Smooth muscle cell (in vitro differentiated cells): Measurements from ENCODE around the gene AATK. TPM values are rescaled to one million over a fixed set of nuclear protein-coding genes. Genes with fewer than 3 reads are reported as not detected.

Experiments used
- DNase-seq: peaks from one replicate; lab custom pipeline; 2025; ENCODE audit not compliant: unreplicated experiment; lab: John Stamatoyannopoulos, UW
- H2AFZ ChIP-seq: fragments of 200-600 bp; sonication (generic); 2 replicates; pipeline ENCODE4 v1.6.0; 2016; ENCODE audit warnings: antibody characterized with exemption, low read depth, mild to moderate bottlenecking
- H3F3A ChIP-seq: fragments of 200-600 bp; sonication (generic); 2 replicates; pipeline ENCODE4 v1.6.0; 2017; ENCODE audit warnings: antibody characterized with exemption, low read depth
- H3K27ac ChIP-seq: fragments of 200-600 bp; sonication (generic); 2 replicates; pipeline ENCODE4 v1.5.1; 2016; ENCODE audit warnings: low read depth, mild to moderate bottlenecking
- H3K27me3 ChIP-seq: fragments of 200-600 bp; sonication (generic); 2 replicates; pipeline ENCODE4 v1.6.1; 2016; ENCODE audit warnings: low read depth, mild to moderate bottlenecking
- H3K36me3 ChIP-seq: fragments of 200-600 bp; sonication (generic); 2 replicates; pipeline ENCODE4 v1.5.1; 2016; ENCODE audit warnings: low read depth
- H3K4me1 ChIP-seq: fragments of 200-600 bp; sonication (generic); 2 replicates; pipeline ENCODE4 v1.5.1; 2016; ENCODE audit warnings: low read depth
- H3K4me2 ChIP-seq: fragments of 200-600 bp; sonication (generic); 2 replicates; pipeline ENCODE4 v1.6.0; 2016; ENCODE audit warnings: mild to moderate bottlenecking
- H3K4me3 ChIP-seq: fragments of 200-600 bp; sonication (generic); 2 replicates; pipeline ENCODE4 v1.5.1; 2016; ENCODE audit warnings: mild to moderate bottlenecking
- H3K79me2 ChIP-seq: fragments of 200-600 bp; sonication (generic); 2 replicates; pipeline ENCODE4 v1.6.0; 2016; ENCODE audit warnings: low read depth, mild to moderate bottlenecking
- H3K9ac ChIP-seq: fragments of 200-600 bp; sonication (generic); 2 replicates; pipeline ENCODE4 v1.6.0; 2016; ENCODE audit warnings: low read depth
- H3K9me3 ChIP-seq: fragments of 200-600 bp; sonication (generic); replicated peaks from 2 replicates; pipeline ENCODE4 v1.5.1; 2016; ENCODE audit warnings: low read depth
- H4K20me1 ChIP-seq: fragments of 200-600 bp; sonication (generic); 2 replicates; pipeline ENCODE4 v1.6.0; 2016; ENCODE audit warnings: low read depth
- CTCF ChIP-seq: fragments of 200-600 bp; sonication (generic); IDR thresholded peaks from 2 replicates; pipeline ENCODE4 v1.5.1; 2017; ENCODE audit warnings: borderline replicate concordance, mild to moderate bottlenecking, antibody characterized with exemption; ENCODE audit not compliant: insufficient read depth, poor library complexity, severe bottlenecking
- WGBS: methylation state at CpG from one replicate; pipeline ENCODE4 v1.1.7; 2016; ENCODE audit warnings: low lambda C conversion rate; 5-methylcytosine and 5-hydroxymethylcytosine counted together
- polyA plus RNA-seq: library from polyadenylated mRNA; unstranded; fragments of >200 nt; fragmentation: Nextera tagmentation; extraction: Ambion mirVana; gene quantifications from 2 replicates; pipeline ENCODE4 v1.2.1, GENCODE V29; 2016
- total RNA-seq: library from RNA; depleted of rRNA; stranded (reverse); fragments of >200 nt; gene quantifications from 2 replicates; pipeline ENCODE4 v1.2.3, GENCODE V29; 2014

The AATK gene
- total and polyA plus RNA-seq, 2 experiments from 2014 or later = 0.61 to 0.67 TPM

- H3K27ac ChIP-seq = no peak overlapping the region
- H3K9me3 ChIP-seq = no peaks in the 10 kb centered on the region
- H3K36me3 ChIP-seq = no peaks in the 10 kb centered on the region
- H3K4me3 ChIP-seq = no peak overlapping the region
- no peaks in the 10 kb centered on the region for H3K27me3 ChIP-seq
- no peaks in the 10 kb centered on the region for H3K79me2 ChIP-seq
- H3K4me1 ChIP-seq = no peaks in the 10 kb centered on the region
- DNase-seq = no peak
- TF ChIP-seq CTCF = no peak
- H4K20me1 ChIP-seq = no peaks in the 10 kb centered on the region
- H3K4me2 ChIP-seq = no peak overlapping the region
- 93% methylated on average over 27 of the region's 27 CpGs for WGBS
- no peak overlapping the region for H2AFZ ChIP-seq
- no peak overlapping the region for H3K9ac ChIP-seq
- H3F3A ChIP-seq = no peaks in the 10 kb centered on the region
These were observed 23.9 kb upstream of the AATK start for GRCh38 chr17:81189670-81190530.

GRCh38 chr17:81189016-81189415 lies 23.0 kb upstream of the AATK start:
- no peak for TF ChIP-seq CTCF

GRCh38 chr17:81188491-81188840 lies 22.4 kb upstream of the AATK start:
- TF ChIP-seq CTCF = no peak
- no peak overlapping the region for H2AFZ ChIP-seq
- no peak overlapping the region for H3K9ac ChIP-seq
- H3K36me3 ChIP-seq = no peaks in the 10 kb centered on the region
- no peaks in the 10 kb centered on the region for H3F3A ChIP-seq
- 98% methylated on average over 12 of the region's 12 CpGs for WGBS
- H4K20me1 ChIP-seq = no peaks in the 10 kb centered on the region
- H3K9me3 ChIP-seq = no peaks in the 10 kb centered on the region
- H3K4me3 ChIP-seq = no peak overlapping the region
- no peak overlapping the region for H3K27ac ChIP-seq
- H3K27me3 ChIP-seq = no peaks in the 10 kb centered on the region
- DNase-seq = no peak
- H3K4me1 ChIP-seq = no peaks in the 10 kb centered on the region
- no peaks in the 10 kb centered on the region for H3K79me2 ChIP-seq
- no peak overlapping the region for H3K4me2 ChIP-seq

More at GRCh38 chr17:81189016-81189415, 23.0 kb upstream of the AATK start:
- Histone ChIP-seq H2AFZ (no peak overlapping the region), H3K4me1 (no peaks in the 10 kb centered on the region), H3F3A (no peaks in the 10 kb centered on the region), H3K9me3 (no peaks in the 10 kb centered on the region), H3K79me2 (no peaks in the 10 kb centered on the region), H3K4me2 (no peak overlapping the region), H3K9ac (no peak overlapping the region), H3K27me3 (no peaks in the 10 kb centered on the region), H4K20me1 (no peaks in the 10 kb centered on the region), H3K36me3 (no peaks in the 10 kb centered on the region), H3K27ac (no peak overlapping the region), H3K4me3 (no peak overlapping the region)
- DNase-seq = no peak
- 96% methylated on average over 7 of the region's 7 CpGs for WGBS
